Fibroblast of peridontal ligament (primary cell): ENCODE measurements around the gene DYRK3.
"Not testable (repeated sequence)": the region's sequence is repeated elsewhere in the genome, so short reads cannot be mapped to it uniquely, and the experiment has no call there.

Source experiments
- DNase-seq: peaks from one replicate; pipeline ENCODE4 v3.0.0-alpha.2; 2010; ENCODE audit errors: extremely low read depth

DYRK3 gene

DNA sequence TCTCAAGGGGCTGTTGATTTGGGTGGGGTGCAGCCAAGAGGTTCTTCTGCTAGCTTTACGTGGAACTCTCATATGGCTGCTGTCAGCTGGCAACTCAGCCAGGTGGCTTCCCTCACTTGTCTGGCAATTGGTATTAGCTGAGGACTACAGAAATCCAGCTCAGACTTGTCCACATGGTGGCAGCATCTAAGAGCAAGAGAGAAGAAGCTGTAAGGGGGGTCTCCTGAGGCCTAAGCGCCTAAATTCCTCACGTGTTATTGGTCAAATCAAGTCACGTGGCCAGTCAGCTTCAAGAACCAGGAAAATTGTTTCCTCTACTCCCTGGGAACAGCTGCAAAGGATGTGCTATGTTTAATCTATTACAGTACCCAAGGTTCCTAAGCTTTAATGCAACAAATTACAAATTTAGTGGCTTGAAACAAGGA, 4.2 kb upstream of the DYRK3 start:
- DNase-seq, result peak; percentile 97

GRCh38 chr1:206633708-206634121, 1.6 kb upstream of the DYRK3 start:
- DNase-seq, result peak; percentile 92

GRCh38 chr1:206634365-206635079, 814 bp upstream of the DYRK3 start:
- peak; percentile 94 for DNase-seq

DNA sequence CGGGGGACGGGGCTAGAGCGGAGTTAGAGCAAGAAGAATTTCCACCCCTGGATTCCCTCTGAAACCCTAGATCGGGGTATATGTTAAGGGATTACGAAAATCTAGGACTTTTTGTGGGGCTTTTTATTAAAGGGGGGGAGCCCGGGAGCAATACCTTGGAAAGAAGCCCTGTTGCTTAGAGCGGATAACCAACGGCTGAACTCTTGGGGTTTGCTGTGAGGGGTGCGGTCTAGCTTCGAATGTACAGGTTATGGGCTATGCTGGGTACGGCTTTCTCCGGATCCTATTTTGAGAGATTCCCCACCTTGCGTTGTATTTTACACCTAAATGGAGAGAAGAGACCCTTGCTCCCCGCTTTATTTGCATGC, 626 bp downstream of the DYRK3 start:
- DNase-seq, result peak; percentile 16

DNA sequence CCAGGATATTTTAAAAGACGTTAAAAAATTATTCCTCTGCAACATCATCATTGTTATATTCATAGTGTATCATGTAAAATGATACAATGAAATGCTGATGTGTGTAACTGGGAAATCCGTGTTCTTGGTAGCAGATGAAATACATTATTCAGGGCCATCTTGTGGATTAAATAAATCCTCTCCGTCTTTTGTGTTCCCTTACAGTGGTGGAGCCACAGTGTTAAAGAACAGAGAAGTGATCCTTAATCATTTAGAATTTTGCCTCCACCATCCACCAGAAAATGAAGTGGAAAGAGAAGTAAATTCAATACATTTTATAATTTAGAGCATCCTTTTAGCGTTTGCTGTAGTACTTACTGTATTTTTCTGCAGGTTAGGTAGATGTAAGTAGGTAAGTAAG, 1.3 kb downstream of the DYRK3 start:
- peak; percentile 37 for DNase-seq

GRCh38 chr1:206637605-206638004, 2.3 kb downstream of the DYRK3 start:
- DNase-seq, result peak; percentile 5

GRCh38 chr1:206642074-206642473, 6.7 kb downstream of the DYRK3 start:
- DNase-seq, result not testable (repeated sequence)

DNA sequence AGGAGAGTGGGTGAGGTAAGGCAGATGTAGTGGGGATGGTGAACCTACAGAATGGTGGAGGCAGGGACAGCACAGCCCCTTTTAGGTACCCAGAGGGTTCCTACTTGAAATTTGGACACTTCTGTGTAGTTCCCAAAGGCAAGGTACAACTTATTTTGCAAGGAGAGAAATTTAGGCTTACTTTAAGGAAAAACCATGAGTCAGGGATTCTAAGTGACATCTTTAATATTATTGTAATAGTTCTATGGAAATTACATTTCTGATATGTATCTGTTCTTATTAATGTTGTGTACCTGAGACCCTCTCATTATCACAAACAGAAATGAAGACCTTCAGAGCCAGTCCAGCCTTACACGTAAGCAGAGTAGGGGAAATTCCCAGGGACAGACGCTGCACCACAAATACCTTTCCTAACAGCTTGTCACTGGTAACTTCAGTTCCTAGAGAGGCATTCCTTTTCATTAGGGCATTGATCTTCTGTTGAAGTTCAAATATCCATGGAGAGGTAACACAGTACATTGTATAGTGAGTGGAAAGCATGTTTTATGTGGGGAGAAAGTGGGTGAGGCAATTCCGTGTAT, 7.9 kb downstream of the DYRK3 start:
- DNase-seq, result no peak

GRCh38 chr1:206646504-206646903, 11.2 kb downstream of the DYRK3 start:
- DNase-seq, result no peak

DNA sequence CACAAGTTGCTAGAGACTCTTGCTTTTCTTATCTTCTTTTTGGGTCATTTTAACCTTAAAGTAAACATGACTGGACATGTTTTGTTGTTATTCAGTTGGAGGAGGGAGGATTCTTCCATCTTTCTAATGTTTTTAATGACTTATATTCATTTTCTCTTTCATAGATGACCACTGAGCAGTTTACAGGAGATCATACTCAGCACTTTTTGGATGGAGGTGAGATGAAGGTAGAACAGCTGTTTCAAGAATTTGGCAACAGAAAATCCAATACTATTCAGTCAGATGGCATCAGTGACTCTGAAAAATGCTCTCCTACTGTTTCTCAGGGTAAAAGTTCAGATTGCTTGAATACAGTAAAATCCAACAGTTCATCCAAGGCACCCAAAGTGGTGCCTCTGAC, 11.9 kb downstream of the DYRK3 start:
- no peak for DNase-seq

DNA sequence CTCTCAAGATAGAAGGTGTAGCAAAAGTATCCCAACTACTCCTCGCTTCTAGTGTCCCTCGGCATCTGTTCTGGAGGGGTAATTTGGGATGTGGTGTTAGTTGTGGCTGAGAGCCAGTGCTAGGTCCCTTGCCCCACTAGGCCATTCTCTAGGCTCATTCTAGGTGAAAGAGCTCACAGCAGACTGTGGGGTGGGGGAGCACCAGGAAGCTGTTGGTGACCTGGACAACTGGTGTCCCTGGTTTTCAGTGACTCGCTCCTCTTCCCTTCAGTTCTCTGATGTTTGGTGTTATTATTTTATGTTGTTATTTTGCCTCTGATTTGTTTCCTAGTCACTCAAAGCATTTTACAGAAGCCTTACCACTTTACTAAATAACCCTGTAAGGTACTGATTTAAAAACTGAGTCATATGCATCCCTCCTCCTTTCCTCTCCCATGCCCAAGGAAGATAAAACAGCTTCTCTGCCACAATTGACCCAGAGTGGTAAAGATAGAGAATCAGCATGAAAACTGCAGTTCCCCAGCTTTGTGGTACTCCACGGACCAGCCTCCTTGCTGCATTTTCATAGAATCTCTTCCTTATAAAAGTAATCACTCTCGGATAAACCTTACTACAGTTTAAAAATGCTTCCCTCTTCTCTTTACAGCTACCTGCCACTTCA, 14.1 kb downstream of the DYRK3 start:
- no peak for DNase-seq

DNA sequence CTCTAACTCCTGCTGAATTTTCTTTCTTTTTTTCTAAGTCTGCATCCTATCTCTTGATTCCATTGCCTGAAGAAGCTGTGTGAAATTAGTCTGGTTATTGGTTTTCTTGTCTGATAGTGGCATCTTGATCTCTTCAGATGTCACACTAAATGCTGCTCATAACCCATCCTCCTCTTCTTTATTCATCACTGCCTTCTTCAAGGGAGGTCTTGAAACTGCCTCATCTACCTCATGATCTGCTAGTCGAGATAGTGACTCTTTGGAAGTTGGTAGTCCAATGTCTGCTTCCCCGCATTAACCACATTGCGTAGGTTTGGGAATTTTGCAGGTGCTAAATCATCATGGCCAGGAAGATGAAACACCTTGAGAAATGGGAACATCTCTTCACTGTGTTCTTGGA, 15.7 kb downstream of the DYRK3 start:
- DNase-seq, result no peak

GRCh38 chr1:206651958-206652890, 16.9 kb downstream of the DYRK3 start:
- peak; percentile 18 for DNase-seq

DNA sequence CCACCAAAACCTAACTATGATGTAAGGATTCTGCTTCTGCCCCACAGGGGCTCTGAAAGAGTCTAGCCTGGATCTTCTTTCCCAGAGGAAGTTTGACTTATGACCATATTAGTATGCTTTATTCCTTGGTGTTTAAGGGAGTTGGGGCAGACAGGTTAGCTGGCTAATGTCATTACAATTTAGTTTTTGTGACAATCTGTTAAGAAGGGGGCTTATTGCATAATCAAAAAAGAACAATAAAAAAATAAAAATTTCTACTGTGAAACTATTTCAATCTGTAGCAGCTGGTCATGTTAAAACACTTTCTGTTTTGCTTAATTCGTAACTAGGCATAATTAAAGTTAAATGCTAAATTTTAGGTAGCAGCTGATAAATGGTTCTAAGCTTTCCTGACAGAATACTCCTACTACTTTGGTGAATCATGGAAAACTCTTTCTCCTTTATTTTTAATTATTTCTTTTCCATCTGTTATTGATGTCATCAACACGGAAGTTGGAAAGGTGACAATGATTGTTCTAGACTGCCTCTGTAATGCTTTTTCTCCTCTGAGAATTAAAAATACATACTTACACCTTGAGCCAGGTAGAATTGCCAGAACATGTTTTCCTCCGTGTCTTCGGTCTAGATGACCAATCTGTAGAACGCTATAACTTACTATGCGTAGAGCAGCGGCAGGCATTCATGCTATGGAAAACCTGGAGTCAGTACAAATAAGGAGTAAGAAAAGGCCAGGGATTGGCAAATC, 18.6 kb downstream of the DYRK3 start:
- DNase-seq, result no peak

DNA sequence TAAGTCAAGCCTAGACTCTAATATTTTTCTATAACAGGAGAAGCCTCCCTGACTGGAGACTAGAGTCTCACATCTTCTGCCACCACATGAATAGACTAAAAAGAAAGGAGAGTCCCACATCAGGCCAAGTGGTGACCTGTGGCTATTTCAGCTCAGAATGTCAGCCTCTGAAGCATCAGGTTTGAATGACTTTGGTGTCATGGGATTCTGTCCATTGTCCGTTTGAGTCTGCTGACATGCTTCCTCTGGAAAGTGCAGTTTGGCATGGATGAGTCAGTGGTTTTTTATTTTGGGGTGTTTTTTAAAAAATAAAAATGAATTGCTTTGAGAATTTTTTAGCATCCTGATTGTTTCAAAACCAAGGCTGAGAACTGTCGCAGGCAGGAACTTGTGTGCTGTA, 19.5 kb downstream of the DYRK3 start:
- DNase-seq, result no peak

- peak; percentile 40 for DNase-seq
Observed at GRCh38 chr1:206655471-206655882, 20.1 kb downstream of the DYRK3 start.

- DNase-seq, result no peak
Observed at GRCh38 chr1:206656936-206657335, 21.6 kb downstream of the DYRK3 start.

GRCh38 chr1:206657751-206658150, 22.4 kb downstream of the DYRK3 start:
- peak; percentile 11 for DNase-seq

DNA sequence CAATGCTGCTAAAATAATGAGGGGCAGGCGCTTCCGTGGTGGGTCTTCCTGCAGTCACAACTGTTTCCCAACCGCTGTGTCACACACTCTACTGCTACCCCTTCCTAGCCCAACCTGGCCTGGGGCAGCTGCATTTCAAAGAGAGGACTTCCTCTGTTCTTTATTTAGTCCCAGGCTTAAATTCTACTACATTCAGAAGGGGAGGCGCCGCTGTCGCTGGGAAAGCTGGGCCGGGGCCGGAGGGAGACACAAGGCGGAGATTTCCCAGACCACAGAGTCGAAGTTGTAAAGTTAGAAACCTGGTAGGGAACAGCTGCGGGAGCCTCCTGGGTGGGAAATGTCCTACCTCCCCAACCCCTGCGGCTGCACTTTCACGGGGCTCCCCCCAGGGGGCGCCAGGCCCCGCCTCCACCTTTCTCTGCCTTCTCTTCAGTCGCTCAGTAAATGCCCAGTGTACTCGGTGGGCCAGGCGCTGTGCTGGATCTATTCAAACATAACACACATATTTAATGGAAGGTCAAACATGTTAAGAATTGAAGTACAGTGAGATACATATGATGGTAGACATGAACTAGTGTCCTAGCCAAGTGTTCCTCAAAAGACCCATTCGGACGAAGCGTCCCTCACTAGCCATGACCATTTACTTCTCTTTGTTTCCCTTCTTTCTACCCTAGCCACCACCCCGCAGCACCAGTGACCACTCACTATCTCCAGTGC, 23.1 kb downstream of the DYRK3 start:
- DNase-seq, result no peak

GRCh38 chr1:206658981-206659273, 23.6 kb downstream of the DYRK3 start:
- DNase-seq, result no peak

DNA sequence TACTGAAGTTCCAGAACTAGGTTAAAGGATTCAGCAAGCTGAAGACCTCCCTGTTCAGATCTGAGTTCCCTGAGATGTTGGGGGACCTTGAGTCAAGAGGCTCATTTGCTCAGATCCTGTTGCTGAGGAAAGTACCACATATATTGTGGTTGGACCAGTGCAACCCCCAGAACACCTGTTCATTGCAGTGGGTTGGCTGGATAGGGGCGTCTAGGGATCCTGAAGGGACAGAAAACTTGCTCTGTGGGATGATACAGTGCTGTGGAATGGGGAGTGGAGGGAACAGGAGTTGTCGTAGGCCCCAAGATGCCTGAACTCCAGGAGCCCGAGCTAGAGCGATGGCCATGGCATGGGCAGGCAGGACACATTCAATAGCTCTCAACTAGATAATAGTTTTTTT, 24.8 kb downstream of the DYRK3 start:
- no peak for DNase-seq
